DMS 273 (cell line): ENCODE data around the gene SPATA31C1.
"Not testable (repeated sequence)": the region's sequence is repeated elsewhere in the genome, so short reads cannot be mapped to it uniquely, and the experiment has no call there.

Experiments used
- DNase-seq: peaks from one replicate; lab custom pipeline; 2025; ENCODE audit not compliant: unreplicated experiment; lab: John Stamatoyannopoulos, UW

SPATA31C1 gene

DNA sequence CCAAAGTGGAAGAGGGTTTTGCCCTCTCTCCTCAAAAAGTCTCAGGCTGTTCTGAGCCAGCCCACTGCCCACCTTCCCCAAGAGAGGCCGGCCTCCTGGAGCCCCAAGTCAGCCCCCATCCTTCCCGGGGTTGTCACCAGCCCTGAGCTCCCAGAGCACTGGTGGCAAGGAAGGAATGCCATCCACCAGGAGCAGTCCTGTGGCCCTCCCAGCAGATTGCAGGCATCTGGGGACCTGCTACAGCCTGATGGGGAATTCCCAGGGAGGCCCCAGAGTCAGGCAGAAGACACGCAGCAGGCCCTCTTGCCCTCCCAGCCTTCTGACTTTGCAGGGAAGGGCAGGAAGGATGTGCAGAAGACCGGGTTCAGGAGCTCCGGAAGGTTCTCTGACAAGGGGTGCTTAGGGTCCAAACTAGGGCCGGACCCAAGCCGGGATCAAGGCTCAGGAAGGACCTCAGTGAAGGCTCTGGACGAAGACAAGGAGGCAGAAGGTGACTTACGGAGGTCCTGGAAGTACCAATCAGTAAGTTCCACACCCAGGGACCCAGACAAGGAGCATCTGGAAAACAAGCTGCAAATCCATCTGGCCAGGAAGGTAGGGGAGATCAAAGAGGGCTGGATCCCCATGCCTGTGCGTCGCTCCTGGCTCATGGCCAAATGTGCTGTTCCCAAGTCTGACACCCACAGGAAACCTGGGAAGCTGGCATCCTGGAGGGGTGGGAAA is 31.4 kb upstream of the SPATA31C1 start:
- DNase-seq = peak; percentile 61

DNA sequence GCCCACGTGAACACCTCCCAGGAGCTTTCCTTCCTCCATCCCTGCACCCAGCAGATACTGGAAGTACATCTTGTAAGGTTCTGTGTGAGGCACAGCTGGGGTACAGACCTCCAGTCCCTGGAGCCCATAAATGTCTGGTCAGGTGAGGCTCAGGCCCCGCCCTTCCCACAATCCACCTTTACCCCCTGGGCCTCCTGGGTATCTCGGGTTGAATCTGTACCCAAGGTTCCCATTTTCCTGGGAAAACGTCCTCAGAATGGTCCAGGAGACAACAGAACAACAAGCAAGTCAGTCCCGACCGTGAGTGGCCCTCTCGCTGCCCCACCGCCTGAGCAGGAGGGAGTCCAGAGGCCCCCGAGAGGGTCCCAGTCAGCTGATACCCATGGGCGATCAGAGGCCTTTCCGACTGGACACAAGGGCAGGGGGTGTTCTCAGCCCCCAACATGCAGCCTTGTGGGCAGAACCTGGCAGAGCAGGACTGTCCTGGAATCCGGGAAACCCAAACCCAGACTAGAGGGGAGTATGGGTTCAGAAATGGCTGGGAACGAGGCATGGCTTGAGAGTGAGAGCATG is 30.7 kb upstream of the SPATA31C1 start:
- no peak for DNase-seq

DNA sequence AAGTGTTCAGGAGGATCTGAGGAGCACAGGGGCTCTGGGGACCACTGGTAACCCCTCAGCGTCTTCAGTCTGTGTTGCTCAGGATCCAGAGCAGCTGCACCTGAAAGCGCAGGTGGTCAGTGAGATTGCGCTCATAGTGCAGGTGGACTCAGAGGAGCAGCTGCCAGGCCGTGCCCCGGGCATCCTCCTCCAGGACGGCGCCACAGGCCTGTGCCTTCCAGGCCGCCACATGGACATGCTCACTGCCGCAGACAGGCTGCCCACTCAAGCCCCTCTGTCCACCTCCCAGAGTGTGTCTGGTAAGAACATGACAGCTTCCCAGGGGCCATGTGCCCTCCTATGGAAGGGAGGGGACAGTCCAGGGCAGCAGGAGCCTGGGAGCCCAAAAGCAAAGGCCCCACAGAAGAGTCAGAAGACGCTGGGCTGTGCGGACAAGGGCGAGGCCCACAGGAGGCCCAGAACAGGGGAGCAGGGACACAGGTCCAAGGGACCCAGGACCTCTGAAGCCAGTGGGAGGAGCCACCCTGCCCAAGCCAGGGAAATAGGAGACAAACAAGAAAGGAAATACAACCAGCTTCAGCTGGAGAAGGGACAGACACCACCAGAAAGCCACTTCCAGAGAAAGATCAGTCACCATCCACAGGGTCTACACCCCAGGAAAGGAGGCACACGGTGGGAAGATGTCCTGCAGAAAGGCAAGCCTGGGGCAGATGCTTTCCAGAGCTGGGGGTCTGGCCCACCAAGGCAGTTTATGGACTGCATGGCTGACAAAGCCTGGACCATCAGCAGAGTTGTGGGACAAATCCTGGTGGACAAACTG is 29.9 kb upstream of the SPATA31C1 start:
- no peak for DNase-seq

DNA sequence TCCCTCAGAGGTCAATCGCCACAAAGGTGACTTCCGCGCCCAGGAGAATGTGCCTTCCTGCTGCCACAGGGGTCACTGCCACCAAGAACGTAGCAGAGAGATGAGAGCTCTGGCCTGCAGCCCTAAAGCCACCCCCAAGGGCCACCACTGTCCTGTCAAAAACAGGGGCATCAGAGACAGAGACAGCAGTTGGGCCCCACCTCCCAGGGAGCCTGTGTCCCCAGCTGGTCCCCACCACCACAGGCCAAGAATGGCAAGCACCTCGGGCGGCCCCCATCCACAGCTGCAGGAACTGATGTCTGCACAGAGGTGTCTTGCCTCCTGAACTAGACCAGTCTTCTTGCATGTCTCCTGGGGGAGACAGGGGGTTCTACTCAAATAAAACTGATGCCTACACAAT is 29.3 kb upstream of the SPATA31C1 start:
- no peak for DNase-seq

DNA sequence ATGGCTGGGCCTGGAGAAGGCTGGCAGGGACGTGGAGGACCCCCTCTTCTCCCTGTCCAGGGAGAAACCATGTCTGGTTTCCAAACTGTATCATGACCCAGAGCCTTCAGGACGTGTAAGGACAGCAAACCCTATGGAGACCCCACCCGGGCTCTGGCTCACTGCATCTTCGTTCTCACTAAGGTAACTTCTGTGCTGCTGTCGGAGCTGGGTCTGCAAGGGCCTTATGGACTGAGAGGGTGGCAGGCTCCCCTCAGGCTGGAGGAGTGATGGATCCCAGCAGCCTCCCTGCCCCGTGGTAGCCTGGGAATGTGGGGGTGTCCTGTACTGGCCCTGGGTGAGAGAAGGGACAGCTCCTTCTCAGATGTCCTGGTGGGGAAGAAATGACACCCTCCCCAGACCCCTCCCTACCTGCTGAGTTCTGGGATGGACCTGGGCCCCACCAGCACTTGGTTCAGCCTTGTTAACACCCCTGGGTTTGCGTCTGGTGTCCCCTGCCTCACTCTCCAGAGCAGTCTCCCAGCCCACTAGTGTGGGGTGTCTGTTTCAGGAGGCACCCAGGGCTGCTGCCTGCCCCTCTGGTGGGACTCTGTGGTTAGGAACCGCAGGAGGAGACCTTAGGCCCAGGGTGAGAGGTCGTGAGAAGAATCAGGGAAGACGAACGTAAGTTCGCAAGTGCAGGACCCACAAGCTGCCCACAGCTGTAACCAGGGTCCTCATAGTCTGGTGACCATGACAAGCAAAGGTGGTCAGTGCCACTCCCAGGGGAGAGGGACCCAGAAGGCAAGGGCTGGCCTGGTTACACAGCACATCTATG is 28.5 kb upstream of the SPATA31C1 start:
- DNase-seq = no peak

DNA sequence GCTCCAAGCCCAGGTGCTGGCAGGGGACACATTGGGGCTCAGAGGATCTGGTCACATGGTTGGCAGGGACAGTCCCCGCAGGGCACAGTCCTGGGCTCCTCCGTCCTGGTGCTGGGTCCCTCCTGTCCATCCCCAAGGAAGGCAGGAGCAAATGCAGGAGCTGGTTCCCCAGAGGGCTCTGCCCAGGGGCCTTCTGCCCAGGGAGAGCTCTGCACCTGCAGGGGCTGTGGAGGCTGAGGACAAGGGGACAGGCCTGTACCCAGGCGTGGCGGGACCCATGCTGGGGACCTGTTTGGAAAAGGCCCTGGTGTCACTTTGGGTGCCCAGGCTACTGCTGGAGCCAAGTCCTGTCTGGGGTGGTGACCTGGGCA is 27.9 kb upstream of the SPATA31C1 start:
- no peak for DNase-seq

DNA sequence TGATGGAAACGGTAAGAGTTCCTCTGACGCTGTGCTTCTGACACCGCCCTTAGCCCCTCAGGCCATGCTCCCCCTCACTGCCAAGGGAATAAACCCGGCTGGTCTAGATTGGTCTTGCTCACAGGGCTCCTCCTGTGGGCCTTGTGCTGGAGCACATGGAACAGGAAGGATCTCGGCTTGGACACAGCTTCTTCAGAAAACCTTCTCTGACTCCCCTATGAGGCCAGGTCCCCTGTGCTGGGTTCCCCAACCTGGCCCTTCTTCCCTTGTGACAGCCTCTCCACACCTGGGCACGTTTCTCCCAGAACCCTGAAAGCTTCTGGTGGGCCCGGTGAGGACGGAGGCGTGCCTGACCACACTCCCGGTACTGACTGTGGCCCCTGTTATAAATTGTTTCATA is 26.9 kb upstream of the SPATA31C1 start:
- no peak for DNase-seq

DNA sequence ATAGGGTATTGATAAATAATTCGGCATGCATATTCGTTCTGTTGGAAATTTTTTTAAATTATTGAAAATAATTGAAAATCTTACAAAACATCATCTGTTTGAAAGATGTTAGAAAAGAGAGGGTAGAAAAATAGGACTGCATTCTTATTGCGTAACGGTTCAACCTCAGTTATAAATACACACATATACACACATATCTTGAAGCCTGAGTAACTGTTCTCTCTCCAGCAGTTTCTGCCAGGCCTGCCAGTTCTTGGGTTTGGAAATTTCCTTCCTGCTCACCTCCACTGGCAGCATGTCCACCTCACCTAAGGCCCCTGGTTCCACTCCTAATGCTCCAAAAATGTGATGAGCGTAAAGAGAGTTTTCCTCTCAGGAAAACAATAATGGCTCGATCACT is 26.0 kb upstream of the SPATA31C1 start:
- DNase-seq = no peak

DNA sequence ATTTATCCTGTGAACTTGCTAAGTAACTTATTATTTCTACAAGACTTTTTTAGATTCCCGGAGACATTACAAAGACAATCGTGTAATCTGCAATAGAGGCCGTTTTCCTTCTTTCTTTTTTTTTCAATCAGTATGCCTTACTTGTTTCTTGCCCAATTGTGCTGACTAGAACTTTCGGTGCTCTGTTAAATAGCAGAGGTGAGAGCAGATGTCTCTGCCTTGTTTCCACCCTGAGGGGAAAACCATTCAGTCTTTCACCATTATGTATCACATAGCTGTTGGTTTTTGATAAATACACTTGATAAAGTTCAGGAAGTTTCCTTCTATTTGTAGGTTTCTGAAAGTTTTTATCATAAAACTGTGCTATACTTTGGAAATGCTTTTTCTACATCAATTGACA is 24.8 kb upstream of the SPATA31C1 start:
- no peak for DNase-seq

DNA sequence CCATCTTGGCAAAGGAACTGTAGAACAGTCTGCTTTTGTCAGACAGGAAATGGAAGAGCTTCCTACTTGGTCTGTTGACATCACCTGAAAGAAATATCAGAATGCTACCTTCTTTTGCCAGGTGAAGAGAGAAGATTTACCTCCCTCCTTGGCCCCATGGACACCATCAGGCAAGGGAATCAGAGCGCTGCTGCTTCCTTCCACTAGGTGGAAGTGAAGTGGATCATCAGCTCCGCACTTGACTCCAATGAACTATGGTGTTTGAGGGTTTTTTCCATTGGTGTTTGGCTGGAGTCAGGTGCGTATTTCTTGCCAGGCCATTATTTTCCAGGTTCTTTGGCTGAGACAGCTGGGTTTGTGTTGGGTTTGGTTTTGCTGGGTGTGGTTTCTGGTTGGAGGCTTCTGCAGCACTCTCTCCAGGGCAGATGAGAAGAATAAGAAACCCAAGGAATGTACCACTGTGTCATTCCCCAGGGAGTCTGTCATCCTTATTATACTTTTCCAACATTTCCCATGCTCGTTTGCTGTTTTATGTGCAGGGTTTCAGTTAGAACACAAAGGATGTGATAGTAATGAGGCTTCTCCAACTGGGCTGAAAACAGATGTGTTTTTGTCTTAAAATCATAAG is 22.6 kb upstream of the SPATA31C1 start:
- DNase-seq = no peak

DNA sequence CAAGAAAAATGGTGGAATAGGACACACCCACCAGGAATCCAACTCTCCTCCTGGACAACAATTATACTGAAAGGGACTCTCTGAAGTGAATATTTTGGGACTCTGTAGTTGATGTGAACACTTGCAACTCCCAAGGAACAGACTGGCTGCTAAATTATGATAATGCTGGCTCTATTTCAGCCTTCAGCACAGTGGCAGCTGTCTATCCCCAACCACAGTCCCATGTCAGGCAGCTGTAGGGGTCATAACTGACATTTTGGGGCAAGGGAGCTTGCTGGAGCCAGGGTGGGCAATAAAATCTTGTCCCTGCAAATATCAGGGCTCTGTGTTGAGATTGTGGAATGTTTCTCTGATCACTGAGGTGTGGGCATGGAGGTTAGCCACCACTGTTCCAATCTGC is 20.9 kb upstream of the SPATA31C1 start:
- no peak for DNase-seq

DNA sequence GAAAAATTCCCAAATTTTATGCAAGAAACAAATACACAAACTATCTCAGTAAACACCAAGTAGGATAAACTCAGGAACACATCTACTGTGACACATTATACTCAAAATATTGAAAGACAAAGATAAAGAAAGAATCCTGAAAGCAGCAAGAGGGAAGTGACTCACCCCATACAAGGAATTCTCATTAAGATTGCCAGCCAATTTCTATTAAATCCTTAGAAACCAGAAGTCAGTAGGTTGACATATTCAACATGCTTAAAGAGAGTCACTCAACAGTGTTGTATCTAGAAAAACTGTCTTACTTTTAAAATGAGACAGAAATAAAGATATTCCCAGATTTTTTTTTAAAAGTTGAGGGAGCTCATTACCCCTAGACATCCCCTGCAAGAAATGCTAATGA is 19.6 kb upstream of the SPATA31C1 start:
- no peak for DNase-seq

DNA sequence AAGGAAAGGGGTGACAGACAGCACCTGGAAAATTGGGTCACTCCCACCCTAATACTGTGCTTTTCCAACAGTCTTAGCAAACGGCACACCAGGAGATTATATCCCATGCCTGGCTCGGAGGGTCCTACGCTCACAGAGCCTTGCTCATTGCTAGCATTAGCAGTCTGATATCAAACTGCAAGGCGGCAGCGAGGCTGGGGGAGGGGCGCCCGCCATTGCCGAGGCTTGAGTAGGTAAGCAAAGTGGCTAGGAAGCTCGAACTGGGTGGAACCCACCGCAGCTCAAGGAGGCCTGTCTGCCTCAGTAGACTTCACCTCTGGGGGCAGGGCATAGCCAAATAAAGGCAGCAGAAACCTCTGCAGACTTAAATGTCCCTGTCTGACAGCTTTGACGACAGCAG is 15.4 kb upstream of the SPATA31C1 start:
- not testable (repeated sequence) for DNase-seq

DNA sequence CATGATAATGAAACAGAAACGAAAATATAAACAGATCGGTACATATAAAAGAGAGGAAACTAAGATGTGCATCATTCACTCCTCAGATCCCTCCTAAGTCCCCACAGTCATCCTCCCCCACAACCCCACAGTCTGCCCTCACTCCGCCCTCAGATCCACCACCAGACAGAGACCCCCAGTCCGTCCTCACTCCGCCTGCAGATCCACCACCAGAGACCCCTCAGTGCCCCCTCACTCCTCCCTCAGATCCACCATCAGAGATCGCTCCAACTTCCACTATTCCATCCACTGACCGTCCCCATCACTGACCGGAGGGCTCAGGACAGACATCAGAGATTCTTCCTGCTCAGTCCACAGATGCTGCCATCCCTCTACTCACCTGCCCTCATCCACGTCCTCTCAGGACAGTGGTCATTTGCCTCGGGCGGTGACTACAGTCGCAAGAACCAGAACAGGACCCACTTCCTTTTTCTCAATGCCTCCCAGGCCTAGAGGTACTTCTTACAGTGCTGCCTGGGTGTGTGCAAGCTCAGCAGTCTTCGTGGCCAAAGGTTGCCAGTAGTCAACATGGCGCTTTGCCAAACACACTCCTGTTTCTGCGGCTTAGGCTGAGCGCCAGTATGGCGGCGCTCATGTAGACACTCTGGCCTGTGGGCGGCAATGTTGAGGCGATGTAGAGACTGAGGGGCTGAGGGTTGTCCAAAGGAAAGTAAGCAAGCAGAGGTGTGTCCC is 8.3 kb upstream of the SPATA31C1 start:
- peak; percentile 76 for DNase-seq

DNA sequence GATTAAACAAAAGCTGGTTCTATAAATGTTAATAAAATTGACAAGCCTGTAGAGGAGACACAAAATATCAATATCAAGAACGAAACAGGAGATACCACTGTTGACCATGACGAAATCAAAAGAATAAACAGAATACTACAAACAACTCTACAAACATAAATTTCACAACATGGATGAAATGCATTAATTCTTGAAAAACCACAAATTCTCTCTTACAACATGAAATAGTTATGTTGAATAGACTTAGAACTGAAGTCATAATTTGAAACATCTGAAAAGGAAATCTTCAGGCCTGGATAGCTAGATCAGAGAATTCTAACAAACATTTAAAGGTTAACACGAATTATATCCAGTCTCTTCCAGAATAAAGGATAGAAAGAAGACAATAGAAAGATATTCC is 6.9 kb upstream of the SPATA31C1 start:
- DNase-seq = no peak

DNA sequence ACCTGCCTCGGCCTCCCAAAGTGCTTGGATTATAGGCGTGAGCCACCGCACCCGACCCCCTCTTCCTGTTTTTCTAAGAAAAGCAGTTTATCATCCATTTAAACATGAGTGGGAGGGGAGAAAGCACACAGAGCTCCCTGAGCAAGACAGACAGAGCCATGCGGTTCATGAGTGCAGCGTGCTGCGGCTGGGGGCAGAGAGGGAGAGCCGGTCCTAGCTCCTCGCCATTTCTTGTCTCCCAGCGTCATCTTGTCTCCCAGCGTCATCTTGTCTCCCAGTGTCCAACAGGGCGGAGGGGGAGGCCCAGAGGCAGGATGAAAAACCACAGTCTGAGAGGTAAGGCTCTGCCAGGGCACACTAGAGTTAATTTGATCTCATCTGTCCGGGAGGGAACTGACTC is 1.3 kb downstream of the SPATA31C1 start:
- not testable (repeated sequence) for DNase-seq

DNA sequence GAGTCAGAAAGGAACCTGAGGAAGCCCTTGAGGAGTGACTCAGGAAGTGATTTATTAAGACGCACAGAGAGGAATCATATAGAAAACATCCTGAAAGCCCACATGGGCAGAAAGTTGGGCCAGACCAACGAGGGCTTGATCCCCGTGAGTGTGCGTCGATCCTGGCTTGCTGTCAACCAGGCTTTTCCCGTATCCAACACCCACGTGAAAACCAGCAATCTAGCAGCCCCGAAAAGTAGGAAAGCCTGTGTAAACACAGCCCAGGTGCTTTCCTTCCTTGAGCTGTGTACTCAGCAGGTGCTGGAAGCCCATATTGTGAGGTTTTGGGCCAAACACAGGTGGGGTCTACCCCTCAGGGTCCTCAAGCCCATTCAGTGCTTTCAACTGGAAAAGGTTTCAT is 3.8 kb downstream of the SPATA31C1 start:
- DNase-seq = not testable (repeated sequence)

DNA sequence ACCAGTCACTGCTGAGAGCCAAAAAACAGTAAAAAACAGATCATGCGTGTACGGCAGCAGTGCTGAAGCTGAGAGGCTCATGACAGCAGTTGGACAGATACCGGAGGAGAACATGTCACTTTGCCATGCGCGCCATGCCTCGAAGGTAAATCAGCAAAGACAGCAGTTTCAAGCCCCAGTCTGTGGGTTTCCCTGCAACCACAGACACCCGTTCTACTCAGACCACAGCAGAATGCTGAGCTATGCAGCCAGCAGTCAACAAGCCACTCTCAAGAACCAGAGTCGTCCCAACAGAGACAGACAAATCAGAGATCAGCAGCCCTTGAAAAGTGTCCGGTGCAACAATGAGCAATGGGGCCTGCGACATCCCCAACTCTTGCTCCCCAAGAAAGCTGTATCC is 5.2 kb downstream of the SPATA31C1 start:
- not testable (repeated sequence) for DNase-seq

DNA sequence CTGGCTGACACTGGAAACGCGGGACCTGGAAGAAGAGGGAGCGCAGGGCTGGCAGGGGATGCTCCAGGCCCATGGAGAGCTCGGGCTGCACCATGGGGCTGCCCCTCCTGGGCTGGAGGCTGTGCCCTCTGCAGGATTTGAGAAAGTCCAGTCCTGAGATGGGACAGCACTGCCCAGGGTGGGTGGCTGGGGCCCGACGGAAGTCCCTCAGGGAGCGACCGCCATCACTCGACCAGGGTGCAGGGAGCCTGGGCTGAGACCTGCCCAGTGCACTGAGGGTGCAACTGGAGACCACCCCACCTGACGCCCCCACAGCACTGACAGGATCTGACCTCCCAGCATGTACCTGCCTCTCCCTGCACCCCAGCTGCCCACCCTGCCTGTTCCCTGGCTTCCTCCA is 7.1 kb downstream of the SPATA31C1 start:
- not testable (repeated sequence) for DNase-seq

DNA sequence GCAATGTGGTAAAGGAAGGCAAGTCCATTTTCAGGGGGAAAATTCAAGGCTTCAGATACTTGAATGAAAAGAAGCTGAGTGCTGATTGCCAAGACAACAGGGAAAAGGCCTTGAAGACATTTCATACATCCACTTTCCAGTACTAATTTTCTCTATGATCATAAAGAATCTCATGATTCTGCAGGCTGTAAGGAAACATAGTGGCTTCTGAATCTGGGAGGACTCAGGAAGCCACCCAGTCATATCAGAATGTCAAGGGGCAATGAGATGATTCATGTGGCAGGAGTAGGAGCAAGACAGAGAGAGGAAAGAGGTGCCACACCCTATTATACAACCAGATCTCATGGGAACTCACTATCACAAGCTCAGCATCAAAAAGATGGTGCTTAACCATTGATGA is 11.4 kb downstream of the SPATA31C1 start:
- DNase-seq = not testable (repeated sequence)
